ENCODE measurements around the gene NTHL1.

Gene NTHL1

DNA sequence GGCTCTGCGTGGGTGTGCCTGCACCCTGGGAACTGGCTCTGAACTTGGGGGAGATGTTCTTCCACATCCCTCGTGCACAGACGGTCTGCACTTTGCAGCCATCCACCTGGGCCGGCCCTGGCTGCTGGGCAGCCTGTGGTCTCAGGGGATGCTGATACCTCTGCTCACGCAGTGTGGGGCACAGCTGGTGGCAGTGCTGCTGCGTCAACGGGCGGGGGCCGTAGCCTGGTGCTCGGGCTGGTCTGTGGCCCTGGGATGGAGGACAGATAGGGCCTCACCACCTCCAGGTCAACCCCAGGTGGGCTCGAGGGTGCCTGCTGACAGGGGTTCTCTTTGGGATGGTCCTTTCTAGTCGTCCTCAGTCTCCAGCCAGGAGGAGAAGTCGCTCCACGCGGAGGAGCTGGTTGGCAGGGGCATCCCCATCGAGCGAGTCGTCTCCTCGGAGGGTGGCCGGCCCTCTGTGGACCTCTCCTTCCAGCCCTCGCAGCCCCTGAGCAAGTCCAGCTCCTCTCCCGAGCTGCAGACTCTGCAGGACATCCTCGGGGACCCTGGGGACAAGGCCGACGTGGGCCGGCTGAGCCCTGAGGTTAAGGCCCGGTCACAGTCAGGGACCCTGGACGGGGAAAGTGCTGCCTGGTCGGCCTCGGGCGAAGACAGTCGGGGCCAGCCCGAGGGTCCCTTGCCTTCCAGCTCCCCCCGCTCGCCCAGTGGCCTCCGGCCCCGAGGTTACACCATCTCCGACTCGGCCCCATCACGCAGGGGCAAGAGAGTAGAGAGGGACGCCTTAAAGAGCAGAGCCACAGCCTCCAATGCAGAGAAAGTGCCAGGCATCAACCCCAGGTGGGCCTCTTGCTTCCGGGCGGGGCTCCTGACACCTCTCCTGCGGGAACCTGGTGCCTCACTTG, 36.5 kb upstream of the NTHL1 start:
- no peak for DNase-seq

DNA sequence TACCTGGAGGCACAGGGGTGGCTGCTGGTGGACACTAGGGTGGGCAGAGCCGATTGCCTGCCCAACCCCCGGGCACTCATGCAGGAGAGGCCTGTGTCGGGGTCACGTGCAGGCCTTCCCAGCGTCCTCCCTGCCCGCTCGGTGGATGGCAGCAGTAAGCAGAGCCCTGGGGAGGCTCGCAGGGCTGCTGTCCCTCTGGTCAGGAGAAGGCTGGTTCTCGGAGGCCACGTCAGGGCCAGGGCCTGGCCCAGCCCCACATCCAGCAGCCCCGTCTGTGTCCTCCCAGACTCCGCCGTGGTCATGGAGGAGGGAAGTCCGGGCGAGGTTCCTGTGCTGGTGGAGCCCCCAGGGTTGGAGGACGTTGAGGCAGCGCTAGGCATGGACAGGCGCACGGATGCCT, 35.8 kb upstream of the NTHL1 start:
- DNase-seq, result no peak

DNA sequence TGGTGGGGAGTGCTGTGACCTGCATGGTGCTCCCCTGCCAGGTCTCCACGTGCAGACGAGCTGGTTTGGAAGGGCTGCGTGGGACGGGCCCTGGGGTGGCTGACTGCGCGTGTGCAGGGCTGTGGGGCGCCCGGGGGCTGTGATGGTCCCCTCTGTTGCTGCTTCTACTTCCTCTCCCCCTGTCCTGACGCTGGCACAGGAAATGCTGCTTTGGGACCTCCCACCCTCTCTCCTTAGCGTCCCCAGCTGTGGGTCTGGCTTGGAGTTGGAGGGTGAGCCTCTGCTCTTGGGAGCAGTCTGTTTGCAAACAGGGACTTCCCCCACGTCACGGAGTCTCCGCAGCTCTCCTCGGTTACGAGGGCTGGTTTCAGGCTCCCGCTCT, 35.3 kb upstream of the NTHL1 start:
- no peak for DNase-seq

DNA sequence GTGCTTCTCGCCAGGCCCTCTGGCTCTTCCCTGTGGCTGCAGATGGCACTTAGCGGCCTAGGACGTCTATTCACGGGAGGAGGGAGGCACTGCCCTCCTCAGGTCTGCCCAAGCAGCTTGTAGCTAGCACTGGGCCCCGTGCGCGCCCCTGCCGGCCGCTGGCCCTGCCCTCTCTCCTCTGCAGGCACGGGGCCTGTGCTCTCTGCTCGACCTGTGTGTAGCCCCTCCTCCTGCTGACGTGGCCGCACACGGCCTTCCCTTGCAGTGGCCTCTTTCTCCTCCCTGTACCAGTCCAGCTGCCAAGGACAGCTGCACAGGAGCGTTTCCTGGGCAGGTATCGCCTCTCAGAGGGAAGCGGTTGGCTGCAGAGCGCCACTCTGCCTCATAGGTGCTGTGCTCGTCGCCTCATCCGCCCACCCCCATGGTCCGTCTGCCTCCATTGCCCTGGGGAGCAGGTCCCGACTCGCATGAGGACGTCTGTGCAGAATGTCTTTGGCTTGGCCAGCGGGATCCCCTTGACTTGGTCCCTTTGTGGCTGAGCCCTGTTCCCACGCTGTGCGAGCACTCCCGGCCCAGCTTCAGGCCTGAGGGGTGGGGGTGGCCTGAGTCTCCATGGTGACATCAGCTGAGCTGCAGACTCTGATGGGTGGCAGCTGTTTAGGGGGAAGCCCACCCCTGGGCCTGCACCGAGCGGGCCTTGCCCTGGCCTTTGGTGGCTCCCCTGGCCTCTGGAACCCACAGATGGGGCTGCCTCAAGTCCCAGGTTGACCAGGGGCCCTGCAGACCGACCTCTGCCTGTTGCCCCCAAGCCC, 34.7 kb upstream of the NTHL1 start:
- DNase-seq, result no peak

DNA sequence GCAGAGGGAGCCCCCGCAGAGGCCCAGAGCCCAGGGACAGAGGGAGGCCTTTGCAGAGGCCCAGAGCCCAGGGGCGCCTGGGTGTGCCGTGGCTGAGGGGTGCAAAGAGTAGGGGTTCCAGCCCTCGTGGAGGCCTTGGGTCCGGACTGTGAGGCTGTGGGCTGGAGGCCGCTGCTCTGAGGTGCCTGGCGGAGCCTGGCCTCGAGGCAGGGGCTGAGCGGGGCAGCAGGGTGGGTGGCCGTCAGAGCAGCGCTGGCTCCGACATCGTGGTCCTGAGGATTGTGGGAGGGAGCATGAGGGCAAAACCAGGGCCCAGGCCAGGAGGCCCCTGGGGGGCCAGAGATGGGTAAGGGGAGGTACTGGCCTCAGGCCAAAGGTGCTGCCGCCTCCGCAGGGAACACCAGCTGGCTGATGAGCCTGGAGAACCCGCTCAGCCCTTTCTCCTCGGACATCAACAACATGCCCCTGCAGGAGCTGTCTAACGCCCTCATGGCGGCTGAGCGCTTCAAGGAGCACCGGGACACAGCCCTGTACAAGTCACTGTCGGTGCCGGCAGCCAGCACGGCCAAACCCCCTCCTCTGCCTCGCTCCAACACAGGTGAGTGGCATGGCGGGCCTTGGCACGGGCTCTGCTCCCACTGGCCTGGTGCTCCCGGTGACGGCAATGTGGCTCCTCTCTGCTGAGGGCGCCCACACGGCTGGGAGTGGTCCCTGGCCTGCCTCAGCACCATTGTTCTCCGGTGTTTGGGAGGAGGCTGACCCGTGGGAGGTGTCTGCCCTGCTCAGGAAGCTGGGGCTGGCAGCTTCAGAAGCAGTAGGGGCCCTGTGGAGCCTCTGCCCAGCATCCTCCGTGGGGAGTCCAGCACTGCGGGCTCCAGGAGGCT, 33.8 kb upstream of the NTHL1 start:
- DNase-seq, result no peak

DNA sequence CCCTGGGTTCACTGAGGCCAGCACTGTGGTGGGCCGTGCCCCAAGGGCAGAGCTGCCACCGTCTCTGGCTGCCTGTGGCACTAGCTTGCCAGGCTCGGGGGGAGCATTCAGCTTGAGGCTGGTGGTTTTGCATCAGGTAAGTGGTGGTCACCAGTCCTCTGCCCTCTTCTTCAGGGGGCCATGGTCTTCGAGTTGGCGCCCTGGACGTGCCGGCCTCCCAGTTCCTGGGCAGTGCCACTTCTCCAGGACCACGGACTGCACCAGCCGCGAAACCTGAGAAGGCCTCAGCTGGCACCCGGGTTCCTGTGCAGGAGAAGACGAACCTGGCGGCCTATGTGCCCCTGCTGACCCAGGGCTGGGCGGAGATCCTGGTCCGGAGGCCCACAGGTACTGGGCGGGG, 32.4 kb upstream of the NTHL1 start:
- no peak for DNase-seq

DNA sequence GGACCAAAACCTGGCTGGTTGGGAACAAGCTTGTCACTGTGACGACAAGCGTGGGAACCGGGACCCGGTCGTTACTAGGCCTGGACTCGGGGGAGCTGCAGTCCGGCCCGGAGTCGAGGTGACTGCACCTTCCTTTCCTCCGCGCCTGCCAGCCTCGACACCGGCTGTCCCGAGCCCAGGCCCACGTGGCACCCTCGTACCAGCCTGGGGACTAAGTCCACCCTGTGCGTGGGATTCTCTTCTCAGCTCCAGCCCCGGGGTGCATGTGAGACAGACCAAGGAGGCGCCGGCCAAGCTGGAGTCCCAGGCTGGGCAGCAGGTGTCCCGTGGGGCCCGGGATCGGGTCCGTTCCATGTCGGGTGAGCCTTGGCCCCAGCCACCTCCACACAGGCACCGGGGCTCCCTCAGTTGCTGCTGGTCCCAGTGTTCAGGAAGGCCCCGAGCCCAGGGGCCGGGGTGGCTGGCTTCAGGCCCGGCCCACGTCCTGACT, 31.7 kb upstream of the NTHL1 start:
- DNase-seq, result no peak

DNA sequence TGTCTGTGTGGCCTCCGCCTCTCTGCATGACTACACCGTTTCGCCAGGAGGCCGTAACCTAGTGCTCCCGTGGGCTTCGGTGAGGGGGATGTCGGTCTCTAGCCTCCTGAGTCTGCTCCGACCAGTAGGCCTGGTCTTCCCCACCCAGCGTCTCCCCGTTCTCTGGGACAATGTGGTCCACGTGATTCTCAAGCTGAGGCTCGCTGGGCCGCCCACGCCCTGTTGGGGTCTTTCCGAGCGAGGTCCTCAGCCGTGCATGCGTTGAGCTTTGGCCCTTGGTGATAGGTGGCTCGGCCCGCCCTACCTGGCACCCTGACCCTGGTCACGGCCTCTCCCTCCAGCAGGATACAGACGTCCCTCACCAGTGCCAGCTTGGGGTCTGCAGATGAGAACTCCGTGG, 31.1 kb upstream of the NTHL1 start:
- DNase-seq, result no peak

DNA sequence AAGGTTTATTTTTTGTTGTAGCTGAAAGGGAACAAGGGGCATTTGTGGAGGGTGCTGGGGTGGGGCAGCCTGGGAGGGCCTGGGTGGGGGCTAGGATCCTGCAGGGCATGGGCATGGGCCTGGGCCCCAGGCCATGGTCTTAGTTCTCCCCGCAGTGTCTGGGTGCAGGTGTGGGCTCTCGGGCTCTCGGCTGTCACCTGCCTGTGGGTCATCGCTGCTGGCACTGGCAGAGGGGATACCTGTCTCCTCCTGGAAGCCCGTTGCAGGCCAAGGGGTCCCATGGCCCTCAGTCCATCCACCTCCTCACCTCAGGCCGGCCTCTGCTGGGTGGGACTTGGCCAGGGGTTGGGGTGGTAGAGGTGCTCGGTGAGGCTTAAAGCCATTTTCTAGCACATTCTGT, 30.5 kb upstream of the NTHL1 start:
- no peak for DNase-seq

DNA sequence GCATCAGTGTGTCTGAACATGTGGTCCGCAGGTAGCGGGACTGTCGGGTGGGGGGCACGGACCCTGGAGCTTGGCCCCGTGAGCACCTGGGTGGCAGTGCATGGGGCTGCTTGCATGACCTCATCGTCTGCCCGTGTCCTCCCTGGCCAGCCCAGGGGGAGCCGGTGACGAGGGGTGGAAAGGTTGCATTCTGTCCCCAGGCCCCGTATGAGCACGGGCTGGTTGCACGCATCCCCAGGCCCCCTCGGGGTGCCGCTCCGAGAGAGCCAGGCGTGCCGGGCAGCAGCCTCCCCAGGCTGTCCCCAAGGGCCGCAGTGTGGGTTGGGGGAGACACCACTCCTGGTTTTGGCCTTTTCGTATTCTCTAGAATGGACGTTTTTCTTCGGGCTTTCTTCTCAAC, 30.1 kb upstream of the NTHL1 start:
- no peak for DNase-seq

DNA sequence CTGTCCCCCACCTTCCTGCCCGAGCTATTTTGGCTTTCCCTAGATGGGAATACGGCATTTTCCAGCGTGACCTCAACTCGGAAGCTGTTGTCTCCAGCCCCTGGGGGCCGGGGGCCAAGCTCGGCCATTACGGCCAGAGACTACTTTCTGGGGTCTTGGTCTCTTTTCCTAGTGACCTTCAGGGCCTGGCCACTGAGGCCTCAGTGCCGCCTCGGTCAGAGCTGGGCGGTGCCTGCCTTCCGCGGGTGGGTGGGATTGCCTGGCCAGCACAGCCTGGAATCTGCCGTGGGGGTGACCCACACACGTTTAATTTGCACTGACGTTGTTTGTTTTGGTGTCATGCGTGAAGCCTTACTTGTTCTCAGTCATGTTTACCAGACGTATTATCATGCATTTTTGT, 29.4 kb upstream of the NTHL1 start:
- DNase-seq, result no peak

DNA sequence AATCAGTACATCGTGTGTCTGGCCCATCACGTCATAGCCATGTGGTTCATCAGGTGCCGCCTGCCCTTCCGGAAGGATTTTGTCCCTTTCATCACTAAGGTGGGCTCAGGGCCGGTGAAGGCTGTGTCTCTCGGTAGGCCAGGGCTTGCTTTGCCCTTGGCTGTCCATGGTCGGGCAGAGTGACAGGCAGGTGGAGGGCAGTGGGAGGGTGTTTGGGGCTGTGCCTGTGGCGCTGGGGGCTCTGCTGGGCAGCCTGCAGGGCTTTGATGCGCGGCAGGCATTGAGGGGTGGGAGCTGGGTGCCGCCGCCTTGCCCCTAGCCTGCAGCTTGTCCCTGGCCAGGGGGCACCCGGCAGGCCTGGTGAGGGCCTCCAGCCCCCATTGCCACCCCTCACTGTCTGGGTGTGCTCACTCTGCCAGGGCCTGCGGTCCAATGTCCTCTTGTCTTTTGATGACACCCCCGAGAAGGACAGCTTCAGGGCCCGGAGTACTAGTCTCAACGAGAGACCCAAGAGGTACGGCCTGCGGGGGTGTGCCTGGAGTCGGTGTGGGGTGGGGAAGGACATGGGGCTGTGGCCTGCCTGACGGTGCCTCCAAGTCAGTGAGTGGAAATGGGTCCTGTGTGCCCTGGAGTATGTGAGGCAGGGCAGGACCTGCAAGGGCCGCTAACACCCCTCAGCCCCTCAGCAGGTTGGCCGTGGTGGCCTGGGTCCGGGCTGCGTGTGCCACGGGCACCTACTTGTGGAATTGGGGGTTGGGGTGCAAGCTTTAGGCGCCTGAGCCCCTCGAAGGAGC, 28.6 kb upstream of the NTHL1 start:
- DNase-seq, result no peak

DNA sequence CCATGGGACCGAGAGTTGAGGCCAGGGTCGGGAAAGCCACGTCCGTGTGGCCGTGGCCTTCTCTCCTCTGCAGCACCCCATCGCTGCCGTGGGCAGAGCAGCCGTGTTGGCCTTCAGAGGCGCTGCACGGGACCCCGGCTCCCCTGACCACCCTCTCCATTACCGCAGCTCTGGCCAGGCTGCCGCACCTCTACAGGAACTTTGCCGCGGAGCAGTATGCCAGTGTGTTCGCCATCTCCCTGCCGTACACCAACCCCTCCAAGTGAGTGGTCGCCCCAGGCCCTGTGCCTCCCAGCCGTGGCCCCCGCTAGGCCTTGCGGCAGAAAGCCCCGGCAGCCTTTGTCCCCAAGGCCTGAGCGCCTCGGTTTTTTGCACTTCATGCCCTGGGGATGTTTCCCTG, 28.0 kb upstream of the NTHL1 start:
- DNase-seq, result no peak

DNA sequence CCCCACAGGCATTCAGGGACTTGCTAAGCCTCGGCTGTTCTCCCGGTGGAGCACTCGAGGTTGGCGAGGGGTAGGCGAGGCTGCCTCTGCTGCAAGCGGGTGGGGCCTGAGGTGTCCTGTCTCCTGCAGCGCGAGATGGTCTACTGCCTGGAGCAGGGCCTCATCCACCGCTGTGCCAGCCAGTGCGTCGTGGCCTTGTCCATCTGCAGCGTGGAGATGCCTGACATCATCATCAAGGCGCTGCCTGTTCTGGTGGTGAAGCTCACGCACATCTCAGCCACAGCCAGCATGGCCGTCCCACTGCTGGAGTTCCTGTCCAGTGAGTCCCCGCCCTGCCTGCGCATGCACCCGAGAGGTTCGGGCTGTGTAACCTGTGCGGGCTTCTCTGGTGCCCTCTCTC, 26.4 kb upstream of the NTHL1 start:
- no peak for DNase-seq

DNA sequence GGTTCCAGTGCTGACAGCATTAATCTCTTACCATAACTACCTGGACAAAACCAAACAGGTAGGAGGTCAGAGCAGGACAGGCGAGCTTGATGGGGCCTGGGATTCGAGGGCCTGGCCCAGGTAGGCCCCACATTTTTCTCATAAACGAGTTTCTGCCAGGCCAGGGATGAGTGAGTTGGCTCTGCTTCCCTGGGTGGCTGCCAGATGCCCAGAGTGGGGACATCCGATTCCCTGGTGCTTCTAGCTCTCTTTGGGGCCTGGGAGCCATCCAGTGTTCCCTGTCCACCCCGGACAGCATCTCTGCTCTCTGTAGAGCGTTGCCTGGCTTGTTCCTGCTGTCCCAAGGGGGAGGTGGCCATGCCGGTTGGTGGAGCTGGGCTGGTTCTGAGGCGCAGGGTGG, 25.3 kb upstream of the NTHL1 start:
- DNase-seq, result no peak

DNA sequence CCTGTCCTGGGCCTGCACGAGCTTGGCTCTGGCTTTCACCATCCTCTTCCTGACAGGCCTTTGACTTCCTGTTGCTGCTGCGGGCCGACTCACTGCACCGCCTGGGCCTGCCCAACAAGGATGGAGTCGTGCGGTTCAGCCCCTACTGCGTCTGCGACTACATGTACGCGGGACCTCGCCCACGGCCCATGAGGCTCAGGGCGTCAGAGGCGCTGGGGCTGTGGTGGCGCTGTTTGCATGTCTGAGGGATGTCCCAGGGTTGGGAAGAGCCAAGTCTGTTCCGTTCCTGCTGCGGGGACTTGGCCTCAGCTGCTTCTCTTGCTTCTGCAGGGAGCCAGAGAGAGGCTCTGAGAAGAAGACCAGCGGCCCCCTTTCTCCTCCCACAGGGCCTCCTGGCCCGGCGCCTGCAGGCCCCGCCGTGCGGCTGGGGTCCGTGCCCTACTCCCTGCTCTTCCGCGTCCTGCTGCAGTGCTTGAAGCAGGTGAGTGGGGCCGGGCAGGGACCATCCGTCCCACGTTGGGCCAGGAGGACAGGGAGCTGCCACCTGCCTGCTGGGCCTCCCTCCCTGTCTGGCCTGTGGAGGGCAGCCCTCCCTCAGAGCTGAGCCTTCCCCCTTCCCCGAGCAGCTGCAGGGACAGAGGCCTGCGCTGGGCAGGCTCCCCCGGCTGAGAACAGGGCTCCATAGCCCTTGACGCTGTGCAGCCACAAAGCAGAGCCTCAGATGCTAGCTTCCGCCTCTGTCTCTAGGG, 24.0 kb upstream of the NTHL1 start:
- no peak for DNase-seq

DNA sequence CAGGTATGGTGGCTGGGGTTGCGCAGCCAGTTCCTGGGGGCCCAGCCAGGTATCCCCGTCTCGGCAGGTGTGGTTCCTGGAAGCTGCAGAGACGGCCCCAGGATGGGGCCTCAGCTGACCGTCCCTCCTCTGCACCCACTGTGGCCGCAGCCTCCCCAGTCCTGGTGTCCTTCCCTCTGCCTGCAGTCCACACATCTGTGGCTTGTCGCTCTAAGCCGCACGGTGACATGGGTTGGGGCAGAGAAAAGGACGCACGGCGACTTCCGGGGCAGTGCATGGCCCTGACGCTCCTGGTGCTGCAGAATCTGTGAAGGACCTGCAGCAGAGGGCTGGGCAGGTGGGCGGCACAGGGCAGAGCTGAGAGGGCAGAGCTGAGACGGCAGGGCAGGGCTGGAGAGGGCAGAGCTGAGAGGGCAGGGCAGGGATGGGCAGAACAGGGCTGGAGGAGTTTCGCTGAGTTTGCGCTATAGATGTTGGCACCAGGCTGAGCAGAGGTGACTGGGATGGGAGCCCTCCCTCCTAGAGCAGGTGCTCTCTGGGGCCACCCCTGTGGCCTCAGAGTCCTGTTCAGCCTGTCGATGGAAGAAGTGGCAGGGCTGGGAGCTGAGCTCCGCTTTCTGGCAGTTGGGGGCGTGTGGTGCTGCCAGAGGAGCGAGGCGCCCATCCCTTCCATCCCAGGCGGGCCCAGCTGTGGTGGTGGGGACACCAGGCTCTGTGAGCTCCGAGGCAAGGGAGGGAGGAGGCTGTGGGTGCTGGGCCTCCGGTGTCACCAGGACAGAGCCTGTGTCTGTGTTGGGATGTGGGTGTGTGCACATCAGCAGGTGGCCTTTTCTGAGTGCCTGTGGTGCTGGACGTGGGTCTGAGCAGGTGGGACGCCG, 23.2 kb upstream of the NTHL1 start:
- no peak for DNase-seq

DNA sequence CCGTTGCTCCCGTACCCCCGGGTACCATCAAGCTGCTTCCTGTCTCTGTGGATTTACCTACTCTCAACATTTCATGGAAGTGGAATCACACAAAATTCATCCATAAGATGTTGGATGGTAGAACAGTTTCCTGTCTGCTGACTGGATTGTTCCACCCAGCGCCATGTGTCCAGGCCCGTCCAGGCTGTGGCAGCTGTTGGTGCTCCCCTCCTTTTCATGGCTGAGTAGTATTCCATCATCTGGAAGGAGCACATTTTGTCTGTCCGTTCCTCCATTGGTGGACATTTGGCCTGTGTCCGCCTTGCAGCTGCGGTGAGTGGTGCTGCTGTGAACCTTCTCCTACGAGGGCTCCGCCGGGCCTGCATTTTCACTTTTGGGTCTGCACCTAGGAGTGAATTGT, 18.5 kb upstream of the NTHL1 start:
- no peak for DNase-seq

DNA sequence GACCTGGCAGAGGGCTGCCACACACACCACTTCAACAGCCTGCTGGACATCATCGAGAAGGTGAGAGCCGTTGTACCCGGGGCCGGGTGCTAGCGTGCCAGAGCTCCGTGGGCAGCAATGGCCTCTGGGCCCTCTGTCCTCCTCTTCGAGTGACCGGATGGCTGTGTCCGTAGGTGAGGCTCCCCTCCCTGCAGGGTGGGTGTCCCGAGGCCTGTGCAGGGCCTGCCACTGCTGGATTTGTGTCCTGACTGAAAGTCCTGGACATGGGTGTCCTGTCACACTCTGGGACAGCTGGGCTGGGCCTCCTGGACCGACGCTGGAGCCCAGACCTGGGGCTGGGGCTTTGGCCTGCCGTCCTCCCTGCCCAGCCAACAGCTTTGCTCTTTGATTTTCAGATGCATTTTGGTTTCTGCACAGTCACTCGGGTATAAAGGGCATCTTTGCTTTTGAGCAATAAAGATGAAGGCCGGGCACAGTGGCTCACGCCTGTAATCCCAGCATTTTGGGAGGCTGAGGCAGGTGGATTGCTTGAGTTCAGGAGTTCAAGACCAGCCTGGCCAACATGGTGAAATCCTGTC, 16.8 kb upstream of the NTHL1 start:
- no peak for DNase-seq

DNA sequence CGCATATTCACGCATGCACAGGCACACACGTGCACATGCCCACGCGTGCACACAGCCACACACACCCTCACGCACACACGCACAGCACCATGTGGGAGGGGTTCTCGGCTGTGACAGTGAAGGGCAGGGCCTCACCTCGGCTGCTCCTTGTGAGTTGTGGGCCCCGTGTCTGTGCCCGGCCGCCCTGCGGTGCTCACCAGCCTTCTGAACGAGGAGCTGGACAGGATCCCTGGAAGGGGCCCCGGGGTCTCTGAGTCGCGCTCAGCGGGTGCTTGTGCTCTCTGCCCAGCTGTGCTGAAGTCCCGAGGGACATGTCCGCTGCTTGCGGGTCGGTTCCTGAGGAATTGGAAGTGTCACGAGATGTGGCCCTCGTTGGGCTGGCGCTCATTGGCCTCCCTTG, 16.2 kb upstream of the NTHL1 start:
- no peak for DNase-seq
